Activated naive CD8-positive, alpha-beta T cell treated with anti-CD3 and anti-CD28 coated beads, Interleukin-2, amount 50 U/mL, for 24 hours (primary cell): Measurements from ENCODE around the gene PCSK2.

ENCODE experiments used
- ATAC-seq: fragments of 150-1000 bp; cut with Tn5 transposase; one replicate; pipeline ENCODE4 v1.10.0; 2021
- DNase-seq: peaks from one replicate; pipeline ENCODE4 v3.0.0; 2021
- H3K27ac Mint-ChIP-seq: one replicate; pipeline ENCODE4 v1.8.0; 2021; ENCODE audit warnings: mild to moderate bottlenecking, mixed read lengths
- H3K27me3 Mint-ChIP-seq: one replicate; pipeline ENCODE4 v1.8.0; 2021; ENCODE audit warnings: mixed read lengths
- H3K36me3 Mint-ChIP-seq: one replicate; pipeline ENCODE4 v1.8.0; 2021; ENCODE audit warnings: low read depth, mixed read lengths
- H3K4me1 Mint-ChIP-seq: one replicate; pipeline ENCODE4 v1.8.0; 2021; ENCODE audit warnings: mixed read lengths
- H3K4me3 Mint-ChIP-seq: one replicate; pipeline ENCODE4 v1.8.0; 2021; ENCODE audit warnings: mild to moderate bottlenecking, moderate library complexity, mixed read lengths
- H3K9me3 Mint-ChIP-seq: one replicate; pipeline ENCODE4 v1.8.0; 2021; ENCODE audit warnings: mixed read lengths

PCSK2 gene

GRCh38 chr20:17295991-17296390 lies 69.2 kb downstream of the PCSK2 start:
- H3K4me3 Mint-ChIP-seq = no peak overlapping the region

GRCh38 chr20:17298171-17298570 lies 71.3 kb downstream of the PCSK2 start:
- Mint-ChIP-seq H3K27me3 (no peaks in the 10 kb centered on the region), H3K27ac (no peak overlapping the region), H3K4me1 (no peaks in the 10 kb centered on the region), H3K36me3 (no peaks in the 10 kb centered on the region), H3K4me3 (no peak overlapping the region), H3K9me3 (no peaks in the 10 kb centered on the region)
- DNase-seq = no peak
- ATAC-seq = no peak

More at GRCh38 chr20:17295991-17296390, 69.2 kb downstream of the PCSK2 start:
- Mint-ChIP-seq H3K27ac (no peak overlapping the region), H3K36me3 (no peaks in the 10 kb centered on the region), H3K9me3 (no peaks in the 10 kb centered on the region), H3K27me3 (peaks cover 2% of the 10 kb centered on the region), H3K4me1 (no peaks in the 10 kb centered on the region)
- DNase-seq (no peak), ATAC-seq (no peak)

- DNase-seq (no peak), ATAC-seq (no peak)
- Mint-ChIP-seq H3K27ac (no peak overlapping the region), H3K4me1 (no peaks in the 10 kb centered on the region), H3K27me3 (no peaks in the 10 kb centered on the region), H3K36me3 (no peaks in the 10 kb centered on the region), H3K9me3 (no peaks in the 10 kb centered on the region), H3K4me3 (no peak overlapping the region)
Measured at GRCh38 chr20:17298751-17299150, 71.9 kb downstream of the PCSK2 start.

- H3K36me3 Mint-ChIP-seq = no peaks in the 10 kb centered on the region
Measured at GRCh38 chr20:17300113-17300512, 73.3 kb downstream of the PCSK2 start.

DNA sequence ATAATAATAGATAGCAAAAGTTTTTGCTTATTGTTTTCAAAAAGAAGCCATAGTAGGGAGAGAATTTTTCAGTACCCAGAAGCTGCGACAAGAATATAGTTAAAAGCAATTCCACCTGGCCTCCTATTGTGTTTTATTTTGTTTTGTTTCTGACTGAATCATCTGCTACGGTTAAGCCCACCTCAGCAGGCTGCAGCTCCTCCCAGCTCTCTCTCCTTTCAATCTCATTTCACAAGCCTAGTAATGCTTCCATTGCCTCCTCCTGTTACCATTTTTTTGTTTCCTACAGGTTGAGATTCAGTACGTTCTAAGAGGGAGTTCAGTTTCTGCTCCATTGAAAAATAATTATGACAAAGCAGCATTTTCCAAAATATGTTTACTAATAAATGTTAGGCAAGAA lies 77.9 kb downstream of the PCSK2 start:
- Mint-ChIP-seq H3K4me3 (no peak overlapping the region), H3K9me3 (no peaks in the 10 kb centered on the region), H3K4me1 (no peaks in the 10 kb centered on the region), H3K36me3 (no peaks in the 10 kb centered on the region), H3K27me3 (no peaks in the 10 kb centered on the region), H3K27ac (no peak overlapping the region)
- ATAC-seq (no peak), DNase-seq (no peak)

More at GRCh38 chr20:17300113-17300512, 73.3 kb downstream of the PCSK2 start:
- H3K27ac Mint-ChIP-seq = no peak overlapping the region
- H3K4me1 Mint-ChIP-seq = no peaks in the 10 kb centered on the region
- ATAC-seq = no peak
- DNase-seq = no peak
- H3K4me3 Mint-ChIP-seq = no peak overlapping the region
- H3K27me3 Mint-ChIP-seq = no peaks in the 10 kb centered on the region
- H3K9me3 Mint-ChIP-seq = no peaks in the 10 kb centered on the region

DNA sequence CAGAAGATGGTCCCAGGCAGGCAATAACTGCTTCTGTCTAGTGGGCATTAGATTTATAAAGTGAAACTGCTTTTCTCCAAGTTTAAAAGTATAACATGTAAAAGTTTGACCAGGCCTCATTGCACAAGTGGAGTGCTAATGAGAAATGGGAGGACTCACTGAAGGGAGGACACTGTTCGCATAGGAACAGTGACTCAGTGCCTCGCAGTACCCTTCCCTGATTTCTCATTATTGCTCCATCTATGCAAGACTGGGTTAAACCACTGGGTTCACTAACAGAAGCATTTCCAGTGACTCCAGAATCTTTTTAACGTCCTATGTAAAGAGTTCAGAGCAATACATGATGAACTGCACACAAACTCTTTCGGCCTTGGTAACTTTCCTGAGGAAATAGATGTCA lies 79.6 kb downstream of the PCSK2 start:
- H3K9me3 Mint-ChIP-seq = no peaks in the 10 kb centered on the region
- DNase-seq (no peak), ATAC-seq (no peak)
- H3K4me1 Mint-ChIP-seq = no peaks in the 10 kb centered on the region
- no peaks in the 10 kb centered on the region for H3K36me3 Mint-ChIP-seq
- no peak overlapping the region for H3K4me3 Mint-ChIP-seq
- H3K27me3 Mint-ChIP-seq = no peaks in the 10 kb centered on the region
- H3K27ac Mint-ChIP-seq = no peak overlapping the region

DNA sequence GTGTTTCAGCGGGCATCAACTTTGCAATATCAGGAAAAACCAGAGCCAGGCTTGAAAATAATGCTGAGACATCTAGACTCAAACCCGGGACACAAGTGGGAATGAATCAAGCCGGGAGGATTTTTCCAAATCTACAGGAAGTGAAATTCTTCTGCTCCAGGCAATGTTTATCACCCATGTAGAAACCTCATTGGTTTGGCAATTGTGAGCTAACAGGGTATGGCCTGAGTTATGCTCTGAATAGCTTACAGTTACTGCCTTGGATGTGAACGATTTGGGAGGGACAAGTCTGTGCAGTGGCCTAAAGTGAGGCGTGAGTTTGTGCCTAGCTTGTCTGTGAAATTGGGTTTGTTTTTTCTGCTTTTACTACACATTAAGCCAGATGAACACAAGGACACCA lies 87.4 kb downstream of the PCSK2 start:
- no peak overlapping the region for H3K27ac Mint-ChIP-seq
- H3K27me3 Mint-ChIP-seq = peaks cover 25% of the 10 kb centered on the region
- no peaks in the 10 kb centered on the region for H3K4me1 Mint-ChIP-seq
- no peak for DNase-seq
- no peaks in the 10 kb centered on the region for H3K9me3 Mint-ChIP-seq
- H3K36me3 Mint-ChIP-seq = no peaks in the 10 kb centered on the region
- H3K4me3 Mint-ChIP-seq = no peak overlapping the region
- ATAC-seq = no peak

GRCh38 chr20:17315407-17316231 lies 88.8 kb downstream of the PCSK2 start:
- no peak overlapping the region for H3K4me3 Mint-ChIP-seq
- peaks cover 25% of the 10 kb centered on the region for H3K27me3 Mint-ChIP-seq
- DNase-seq = no peak
- ATAC-seq = no peak
- H3K4me1 Mint-ChIP-seq = no peaks in the 10 kb centered on the region
- H3K27ac Mint-ChIP-seq = no peak overlapping the region
- no peaks in the 10 kb centered on the region for H3K36me3 Mint-ChIP-seq
- no peaks in the 10 kb centered on the region for H3K9me3 Mint-ChIP-seq

DNA sequence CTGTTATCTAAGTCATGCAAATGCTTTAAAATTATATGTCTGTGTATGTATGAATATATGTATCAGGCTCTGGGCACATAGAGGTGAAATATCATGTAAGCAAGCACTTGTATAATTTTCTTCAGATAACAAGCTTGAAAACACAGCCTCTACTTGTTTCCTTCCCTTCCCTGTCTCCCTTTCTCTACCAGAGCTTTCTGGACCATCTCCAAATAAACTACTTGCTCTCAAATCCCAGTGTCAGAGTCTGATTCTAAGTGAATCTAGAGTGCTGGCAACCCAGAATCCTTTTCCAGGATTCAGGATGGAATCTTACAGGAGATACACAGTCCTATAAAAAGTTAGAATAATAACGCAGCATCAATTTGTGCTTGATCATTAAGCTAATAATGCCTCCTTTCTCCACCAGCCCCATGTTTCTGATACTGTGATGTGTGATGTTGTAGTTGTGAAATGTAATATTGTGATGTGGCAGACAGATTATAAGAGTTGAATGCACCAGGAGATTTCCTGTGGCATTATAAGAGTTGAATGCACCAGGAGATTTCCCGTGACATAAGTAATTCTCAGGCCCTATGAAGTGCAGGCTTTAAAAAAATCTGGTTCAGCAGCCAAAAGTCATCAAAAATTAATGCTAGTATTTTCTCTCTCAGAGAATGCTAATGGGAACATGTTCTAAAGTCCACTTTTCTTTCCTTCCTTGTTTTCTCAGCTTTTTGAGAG lies 89.6 kb downstream of the PCSK2 start:
- no peak overlapping the region for H3K4me3 Mint-ChIP-seq
- H3K27me3 Mint-ChIP-seq = peaks cover 25% of the 10 kb centered on the region
- H3K4me1 Mint-ChIP-seq = no peaks in the 10 kb centered on the region
- H3K27ac Mint-ChIP-seq = no peak overlapping the region
- H3K36me3 Mint-ChIP-seq = no peaks in the 10 kb centered on the region
- no peak for ATAC-seq
- no peaks in the 10 kb centered on the region for H3K9me3 Mint-ChIP-seq
- no peak for DNase-seq

GRCh38 chr20:17317341-17317740 lies 90.5 kb downstream of the PCSK2 start:
- Mint-ChIP-seq H3K4me1 (no peaks in the 10 kb centered on the region), H3K27me3 (peaks cover 25% of the 10 kb centered on the region), H3K27ac (no peak overlapping the region), H3K9me3 (no peaks in the 10 kb centered on the region), H3K4me3 (no peak overlapping the region), H3K36me3 (no peaks in the 10 kb centered on the region)
- no peak for DNase-seq
- ATAC-seq = no peak

- DNase-seq (no peak), ATAC-seq (no peak)
- Mint-ChIP-seq H3K4me1 (no peaks in the 10 kb centered on the region), H3K9me3 (no peaks in the 10 kb centered on the region), H3K27me3 (peaks cover 13% of the 10 kb centered on the region), H3K36me3 (no peaks in the 10 kb centered on the region), H3K27ac (no peak overlapping the region), H3K4me3 (no peak overlapping the region)
Measured at GRCh38 chr20:17320456-17320855, 93.6 kb downstream of the PCSK2 start.

- Mint-ChIP-seq H3K9me3 (no peaks in the 10 kb centered on the region), H3K36me3 (no peaks in the 10 kb centered on the region), H3K4me1 (no peaks in the 10 kb centered on the region), H3K27ac (no peak overlapping the region), H3K4me3 (no peak overlapping the region), H3K27me3 (peaks cover 18% of the 10 kb centered on the region)
- ATAC-seq (no peak), DNase-seq (no peak)
Measured at GRCh38 chr20:17326096-17326495, 99.3 kb downstream of the PCSK2 start.

- no peak overlapping the region for H3K27ac Mint-ChIP-seq
- H3K4me1 Mint-ChIP-seq = no peaks in the 10 kb centered on the region
- peaks cover 18% of the 10 kb centered on the region for H3K27me3 Mint-ChIP-seq
Measured at GRCh38 chr20:17327185-17328148, 100.6 kb downstream of the PCSK2 start.

DNA sequence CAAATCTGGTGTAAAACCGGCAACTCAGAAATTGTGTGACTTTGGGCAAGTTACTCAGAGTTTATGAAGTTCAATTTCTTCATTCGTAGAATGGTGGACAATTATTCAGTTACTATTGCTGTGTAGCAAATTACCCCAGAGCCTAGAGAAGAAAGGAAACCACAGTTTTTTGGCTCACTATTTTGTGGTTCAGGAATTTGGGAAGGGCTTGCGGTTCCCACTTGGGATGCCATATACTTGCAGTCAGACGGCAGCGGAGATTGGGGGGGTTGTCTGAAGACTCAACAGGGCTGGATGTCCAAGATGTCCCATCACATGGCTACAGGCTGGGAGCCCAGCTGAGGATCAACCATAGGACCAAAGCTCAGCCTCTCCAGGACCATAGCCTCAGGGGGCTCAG lies 108.1 kb downstream of the PCSK2 start:
- no peaks in the 10 kb centered on the region for H3K4me1 Mint-ChIP-seq
- no peaks in the 10 kb centered on the region for H3K36me3 Mint-ChIP-seq
- H3K4me3 Mint-ChIP-seq = no peak overlapping the region
- ATAC-seq = no peak
- H3K27me3 Mint-ChIP-seq = no peaks in the 10 kb centered on the region
- no peaks in the 10 kb centered on the region for H3K9me3 Mint-ChIP-seq
- no peak overlapping the region for H3K27ac Mint-ChIP-seq
- DNase-seq = no peak

More at GRCh38 chr20:17327185-17328148, 100.6 kb downstream of the PCSK2 start:
- H3K4me3 Mint-ChIP-seq = no peak overlapping the region
- no peaks in the 10 kb centered on the region for H3K9me3 Mint-ChIP-seq
- ATAC-seq (no peak), DNase-seq (no peak)
- no peaks in the 10 kb centered on the region for H3K36me3 Mint-ChIP-seq
